ENCODE results near the gene PRKX.

PRKX gene

GRCh38 chrX:3679669-3680068, 33.8 kb downstream of the PRKX start:
- TF ChIP-seq CTCF (IDR thresholded peaks at IDR 0.05): no peak
- no peak overlapping the region for H3K9ac ChIP-seq
- H3K79me2 ChIP-seq: no peaks in the 10 kb centered on the region
- H3K4me2 ChIP-seq (ENCODE audit: low read length): no peak overlapping the region
- no peaks in the 10 kb centered on the region for H3K36me3 ChIP-seq (ENCODE audit: control insufficient read depth, insufficient read depth, low read length)
- H3K4me1 ChIP-seq: no peaks in the 10 kb centered on the region
- no peaks in the 10 kb centered on the region for H3K27me3 ChIP-seq (ENCODE audit: control insufficient read depth, insufficient read depth, low read length)
- no peaks in the 10 kb centered on the region for H3K9me3 ChIP-seq (ENCODE audit: control insufficient read depth, low read length)
- H2AFZ ChIP-seq: no peak overlapping the region
- no peak overlapping the region for H3K27ac ChIP-seq
- H3K4me3 ChIP-seq (ENCODE audit: low read depth, low read length): no peak overlapping the region

DNA sequence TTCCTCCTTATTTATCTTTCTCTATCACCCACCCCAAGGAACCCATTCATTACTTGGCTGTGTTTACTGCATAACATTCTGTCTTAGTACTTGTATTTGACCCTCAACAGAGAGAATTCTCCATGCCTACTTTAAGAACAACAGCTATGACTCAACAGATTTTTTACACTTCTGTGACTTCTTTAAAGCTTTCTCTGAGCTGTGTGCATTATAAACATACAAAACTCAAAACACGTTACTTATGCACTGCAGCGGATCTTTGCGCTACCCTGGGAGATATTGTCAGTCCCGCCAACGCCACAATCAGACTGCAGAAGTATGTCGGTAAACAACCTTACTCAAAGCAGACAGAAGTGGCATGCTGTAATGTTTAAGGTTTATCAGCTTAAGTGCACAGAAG, 35.1 kb downstream of the PRKX start:
- H2AFZ ChIP-seq: no peak overlapping the region
- H3K27ac ChIP-seq: no peak overlapping the region
- no peaks in the 10 kb centered on the region for H3K9me3 ChIP-seq (ENCODE audit: control insufficient read depth, low read length)
- H3K27me3 ChIP-seq (ENCODE audit: control insufficient read depth, insufficient read depth, low read length): no peaks in the 10 kb centered on the region
- no peak overlapping the region for H3K9ac ChIP-seq
- H3K79me2 ChIP-seq: no peaks in the 10 kb centered on the region
- no peak for TF ChIP-seq CTCF (IDR thresholded peaks at IDR 0.05)
- H3K4me2 ChIP-seq (ENCODE audit: low read length): no peak overlapping the region
- no peak overlapping the region for H3K4me3 ChIP-seq (ENCODE audit: low read depth, low read length)
- H3K4me1 ChIP-seq: no peaks in the 10 kb centered on the region
- H3K36me3 ChIP-seq (ENCODE audit: control insufficient read depth, insufficient read depth, low read length): no peaks in the 10 kb centered on the region

GRCh38 chrX:3674881-3675280, 38.6 kb downstream of the PRKX start:
- no peak for TF ChIP-seq CTCF (IDR thresholded peaks at IDR 0.05)

DNA sequence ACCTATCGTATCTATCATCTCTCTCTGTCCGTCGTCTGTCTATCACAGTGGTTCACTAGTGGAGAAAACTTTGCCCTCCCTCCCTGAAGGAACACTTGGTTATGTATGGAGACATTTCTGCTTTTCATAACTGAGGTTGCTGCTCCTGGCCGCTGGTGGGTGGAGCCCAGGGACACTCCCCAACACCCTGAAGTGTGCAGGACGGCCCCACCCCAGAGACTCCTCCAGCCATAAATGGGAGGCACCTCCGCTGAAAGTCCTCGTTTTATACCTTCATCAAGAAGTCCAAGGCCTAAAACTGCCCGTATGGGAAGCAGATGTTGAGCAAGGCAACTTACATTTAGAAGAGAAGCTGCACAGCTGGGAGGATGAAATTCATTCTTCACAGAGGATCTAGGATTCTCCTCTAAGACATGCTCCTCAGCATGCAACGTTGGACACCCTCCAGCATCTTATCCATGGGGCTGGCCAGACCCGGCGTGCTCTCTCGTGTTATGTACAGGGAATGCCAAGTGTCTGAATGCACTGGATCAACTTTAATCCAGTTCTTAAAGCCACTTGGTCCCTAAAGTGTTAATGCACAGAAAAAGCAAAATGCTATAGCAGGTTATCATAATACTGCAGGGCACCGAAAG, 43.5 kb downstream of the PRKX start:
- no peak for TF ChIP-seq CTCF (IDR thresholded peaks at IDR 0.05)
- Histone ChIP-seq H3K4me3 (ENCODE audit: low read depth, low read length) (no peak overlapping the region), H3K27me3 (ENCODE audit: control insufficient read depth, insufficient read depth, low read length) (no peaks in the 10 kb centered on the region)

More at GRCh38 chrX:3674881-3675280, 38.6 kb downstream of the PRKX start:
- Histone ChIP-seq H3K4me2 (ENCODE audit: low read length) (no peak overlapping the region), H3K27me3 (ENCODE audit: control insufficient read depth, insufficient read depth, low read length) (no peaks in the 10 kb centered on the region), H3K4me3 (ENCODE audit: low read depth, low read length) (no peak overlapping the region), H3K79me2 (no peaks in the 10 kb centered on the region), H3K9me3 (ENCODE audit: control insufficient read depth, low read length) (no peaks in the 10 kb centered on the region), H3K4me1 (no peaks in the 10 kb centered on the region), H3K36me3 (ENCODE audit: control insufficient read depth, insufficient read depth, low read length) (no peaks in the 10 kb centered on the region), H3K27ac (no peak overlapping the region), H3K9ac (no peak overlapping the region), H2AFZ (no peak overlapping the region)

DNA sequence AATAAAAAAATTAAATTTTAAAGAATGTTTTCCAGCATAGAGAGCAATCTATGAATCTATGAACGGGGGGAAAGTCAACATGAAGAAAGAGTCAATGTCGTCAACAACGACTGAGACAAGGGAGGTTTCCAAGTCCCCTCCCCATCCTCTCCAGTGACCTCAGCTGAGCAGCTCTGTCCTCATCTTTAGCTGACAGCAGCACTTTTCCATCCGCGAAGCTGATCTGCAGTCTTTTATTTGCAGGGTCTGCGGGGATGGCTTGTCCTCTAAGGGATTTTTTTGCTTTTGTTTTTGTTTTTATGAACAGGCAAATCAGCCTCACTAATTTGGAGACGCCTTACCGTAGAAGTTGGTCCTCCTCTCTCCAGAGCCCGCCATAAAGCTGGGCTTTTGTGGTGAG, 46.5 kb downstream of the PRKX start:
- no peaks in the 10 kb centered on the region for H3K27me3 ChIP-seq (ENCODE audit: control insufficient read depth, insufficient read depth, low read length)
- H3K36me3 ChIP-seq (ENCODE audit: control insufficient read depth, insufficient read depth, low read length): no peaks in the 10 kb centered on the region
- no peak overlapping the region for H3K4me2 ChIP-seq (ENCODE audit: low read length)
- H3K79me2 ChIP-seq: no peaks in the 10 kb centered on the region
- no peaks in the 10 kb centered on the region for H3K9me3 ChIP-seq (ENCODE audit: control insufficient read depth, low read length)
- TF ChIP-seq CTCF (IDR thresholded peaks at IDR 0.05): no peak
- no peaks in the 10 kb centered on the region for H3K4me1 ChIP-seq
- no peak overlapping the region for H3K9ac ChIP-seq
- no peak overlapping the region for H3K4me3 ChIP-seq (ENCODE audit: low read depth, low read length)
- no peak overlapping the region for H2AFZ ChIP-seq
- H3K27ac ChIP-seq: no peak overlapping the region

More for the DNA sequence above, 43.5 kb downstream of the PRKX start:
- no peaks in the 10 kb centered on the region for H3K9me3 ChIP-seq (ENCODE audit: control insufficient read depth, low read length)
- no peaks in the 10 kb centered on the region for H3K36me3 ChIP-seq (ENCODE audit: control insufficient read depth, insufficient read depth, low read length)
- H2AFZ ChIP-seq: no peak overlapping the region
- H3K4me2 ChIP-seq (ENCODE audit: low read length): no peak overlapping the region
- H3K27ac ChIP-seq: no peak overlapping the region
- no peaks in the 10 kb centered on the region for H3K79me2 ChIP-seq
- no peaks in the 10 kb centered on the region for H3K4me1 ChIP-seq
- H3K9ac ChIP-seq: no peak overlapping the region
